Uterus (tissue), 2 donors: Measurements from ENCODE around the gene ERCC5.

ENCODE experiments used
- CTCF ChIP-seq, 4 experiments: fragments of 200-600 bp in 2 of 4; fragments of 450-650 bp in 2 of 4; sonication (generic) in 2 of 4; IDR thresholded peaks; one replicate each; pipeline ENCODE4 v1.5.1; 2016 to 2019; ENCODE audit warnings: antibody characterized with exemption in 4 of 4, mild to moderate bottlenecking in 2 of 4, moderate library complexity in 1 of 4
- POLR2A ChIP-seq, 2 donors: fragments of 450-650 bp; IDR thresholded peaks; one replicate each; pipeline ENCODE4 v1.6.1; 2016; ENCODE audit warnings: antibody characterized with exemption in 2 of 2, mild to moderate bottlenecking in 1 of 2, moderate library complexity in 1 of 2

- no peak for TF ChIP-seq CTCF (IDR thresholded peaks at IDR 0.05)
- no peak for TF ChIP-seq POLR2A (IDR thresholded peaks at IDR 0.05)
Observed at GRCh38 chr13:102815788-102816187, 30.0 kb upstream of the ERCC5 start.
